Measurements from ENCODE around the gene RNASE13. TPM values are rescaled to one million over a fixed set of nuclear protein-coding genes. Genes with fewer than 3 reads are reported as not detected.

Gene RNASE13
- total RNA-seq, 1 experiment from 2014 or later: 0.15 TPM

DNA sequence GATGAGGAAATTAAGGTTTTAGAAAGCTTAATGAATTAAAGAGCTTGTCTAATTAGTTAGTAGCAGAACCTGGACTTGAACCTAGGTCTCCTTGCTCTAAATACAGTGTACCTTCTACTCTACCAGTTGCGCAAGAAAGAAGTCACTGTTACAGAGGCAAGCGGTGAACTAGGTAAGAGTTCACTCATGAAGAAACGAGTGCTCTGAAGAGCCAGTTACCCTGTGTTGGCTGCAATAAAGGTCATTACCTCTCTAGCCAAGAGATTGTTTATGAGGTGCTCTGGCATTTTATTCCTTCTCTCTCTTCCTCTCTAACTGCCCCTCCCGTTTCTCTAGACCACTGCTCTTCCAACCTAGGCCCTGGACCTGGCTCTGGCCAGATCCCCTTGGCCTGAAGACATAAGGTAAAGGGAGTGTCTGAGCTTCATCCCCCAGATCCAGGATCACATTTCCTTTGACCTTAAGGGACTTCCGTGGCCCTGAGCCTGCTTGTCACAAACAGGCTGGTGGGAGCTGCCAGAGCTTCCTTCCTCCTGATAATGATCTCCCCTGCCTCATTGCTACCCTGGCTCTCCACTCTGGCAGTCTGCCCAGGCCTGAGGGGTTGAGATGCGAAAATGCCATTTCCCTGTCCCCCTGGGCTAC is 9.5 kb upstream of the RNASE13 start:
- Histone ChIP-seq H3K27me3 (ENCODE audit: insufficient read depth, low read length) (no peaks in the 10 kb centered on the region), H3K9me2 (ENCODE audit: insufficient read depth) (no peaks in the 10 kb centered on the region), H3K27ac (ENCODE audit: low read depth, low read length) (no peak overlapping the region), H4K20me1 (ENCODE audit: insufficient read depth) (no peaks in the 10 kb centered on the region), H3K4me2 (ENCODE audit: low read length) (no peak overlapping the region), H3K79me2 (ENCODE audit: insufficient read depth, low read length) (no peaks in the 10 kb centered on the region), H3K9ac (ENCODE audit: low read length) (no peak overlapping the region), H3K9me3 (ENCODE audit: control insufficient read depth in 1 of 2, insufficient read depth in 1 of 2, low read depth in 1 of 2, low read length in 2 of 2) (no peaks in the 10 kb centered on the region), H2AFZ (ENCODE audit: low read depth, low read length, poor library complexity, severe bottlenecking) (no peak overlapping the region), H3K36me3 (ENCODE audit: control insufficient read depth in 1 of 2, insufficient read depth in 2 of 2, low read length in 2 of 2) (no peaks in the 10 kb centered on the region), H3K4me3 (replicated peaks in 1 of 2; ENCODE audit: low read depth in 1 of 2, low read length in 2 of 2) (no peak overlapping the region), H3K4me1 (ENCODE audit: control insufficient read depth in 1 of 2, insufficient read depth in 2 of 2, low read length in 2 of 2) (no peaks in the 10 kb centered on the region)
- ATAC-seq (no peak), DNase-seq (ENCODE audit: low read depth, low spot score) (no peak)
- ChIA-PET RAD21 (ENCODE audit: low non-redundant PET in 1 of 2, low total read pairs in 2 of 2, uncharacterized antibody in 2 of 2, unreplicated experiment in 2 of 2) (interaction anchor here (0.9 to 1.2 kb wide), 2 partner anchors 29 kb away, joined by 4 read pairs; no protein-coding TSS in a partner anchor), CTCF (interaction anchor here (1.2 to 5.4 kb wide), 2 partner anchors 23 to 29 kb away, joined by 3 to 148 read pairs; no protein-coding TSS in a partner anchor), POLR2A (no interaction called here)
- no TSS peak for BruUV-seq (replicated peaks)
- intact Hi-C loops (cut with micrococcal nuclease): no loop called here
- TF ChIP-seq RAD21 (IDR thresholded peaks at IDR 0.05; ENCODE audit: low read depth) (no peak), POLR2AphosphoS5 (IDR thresholded peaks at IDR 0.05; ENCODE audit: low read depth, low read length) (no peak), TCF7L2 (IDR thresholded peaks at IDR 0.05; ENCODE audit: borderline replicate concordance, extremely low read depth, insufficient read depth, insufficient read length) (no peak), EZH2 (IDR thresholded peaks at IDR 0.05) (no peak), POLR2A (IDR thresholded peaks at IDR 0.05; ENCODE audit: borderline replicate concordance, extremely low read depth, insufficient read depth, insufficient read length) (no peak), CBX3 (IDR thresholded peaks at IDR 0.05; ENCODE audit: low read depth) (no peak), ZFX (IDR thresholded peaks at IDR 0.05) (no peak), YY1 (IDR thresholded peaks at IDR 0.05; ENCODE audit: extremely low read depth, insufficient replicate concordance, low read depth, low read length) (no peak), EZH2phosphoT487 (IDR thresholded peaks at IDR 0.05; ENCODE audit: borderline replicate concordance) (no peak), JUND (IDR thresholded peaks at IDR 0.05) (no peak), SIN3A (IDR thresholded peaks at IDR 0.05; ENCODE audit: low read depth) (no peak), EGR1 (IDR thresholded peaks at IDR 0.05; ENCODE audit: low read depth) (no peak)
- TF ChIP-seq, protein P1, sequence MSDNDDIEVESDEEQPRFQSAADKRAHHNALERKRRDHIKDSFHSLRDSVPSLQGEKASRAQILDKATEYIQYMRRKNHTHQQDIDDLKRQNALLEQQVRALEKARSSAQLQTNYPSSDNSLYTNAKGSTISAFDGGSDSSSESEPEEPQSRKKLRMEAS (IDR thresholded peaks at IDR 0.05): no peak
- TF ChIP-seq, protein P2, sequence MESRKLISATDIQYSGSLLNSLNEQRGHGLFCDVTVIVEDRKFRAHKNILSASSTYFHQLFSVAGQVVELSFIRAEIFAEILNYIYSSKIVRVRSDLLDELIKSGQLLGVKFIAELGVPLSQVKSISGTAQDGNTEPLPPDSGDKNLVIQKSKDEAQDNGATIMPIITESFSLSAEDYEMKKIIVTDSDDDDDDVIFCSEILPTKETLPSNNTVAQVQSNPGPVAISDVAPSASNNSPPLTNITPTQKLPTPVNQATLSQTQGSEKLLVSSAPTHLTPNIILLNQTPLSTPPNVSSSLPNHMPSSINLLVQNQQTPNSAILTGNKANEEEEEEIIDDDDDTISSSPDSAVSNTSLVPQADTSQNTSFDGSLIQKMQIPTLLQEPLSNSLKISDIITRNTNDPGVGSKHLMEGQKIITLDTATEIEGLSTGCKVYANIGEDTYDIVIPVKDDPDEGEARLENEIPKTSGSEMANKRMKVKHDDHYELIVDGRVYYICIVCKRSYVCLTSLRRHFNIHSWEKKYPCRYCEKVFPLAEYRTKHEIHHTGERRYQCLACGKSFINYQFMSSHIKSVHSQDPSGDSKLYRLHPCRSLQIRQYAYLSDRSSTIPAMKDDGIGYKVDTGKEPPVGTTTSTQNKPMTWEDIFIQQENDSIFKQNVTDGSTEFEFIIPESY (IDR thresholded peaks at IDR 0.05; ENCODE audit: extremely low read depth, insufficient replicate concordance, low read length): no peak
- TF ChIP-seq, protein P3, sequence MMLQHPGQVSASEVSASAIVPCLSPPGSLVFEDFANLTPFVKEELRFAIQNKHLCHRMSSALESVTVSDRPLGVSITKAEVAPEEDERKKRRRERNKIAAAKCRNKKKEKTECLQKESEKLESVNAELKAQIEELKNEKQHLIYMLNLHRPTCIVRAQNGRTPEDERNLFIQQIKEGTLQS (IDR thresholded peaks at IDR 0.05): no peak
- TF ChIP-seq, protein P4, sequence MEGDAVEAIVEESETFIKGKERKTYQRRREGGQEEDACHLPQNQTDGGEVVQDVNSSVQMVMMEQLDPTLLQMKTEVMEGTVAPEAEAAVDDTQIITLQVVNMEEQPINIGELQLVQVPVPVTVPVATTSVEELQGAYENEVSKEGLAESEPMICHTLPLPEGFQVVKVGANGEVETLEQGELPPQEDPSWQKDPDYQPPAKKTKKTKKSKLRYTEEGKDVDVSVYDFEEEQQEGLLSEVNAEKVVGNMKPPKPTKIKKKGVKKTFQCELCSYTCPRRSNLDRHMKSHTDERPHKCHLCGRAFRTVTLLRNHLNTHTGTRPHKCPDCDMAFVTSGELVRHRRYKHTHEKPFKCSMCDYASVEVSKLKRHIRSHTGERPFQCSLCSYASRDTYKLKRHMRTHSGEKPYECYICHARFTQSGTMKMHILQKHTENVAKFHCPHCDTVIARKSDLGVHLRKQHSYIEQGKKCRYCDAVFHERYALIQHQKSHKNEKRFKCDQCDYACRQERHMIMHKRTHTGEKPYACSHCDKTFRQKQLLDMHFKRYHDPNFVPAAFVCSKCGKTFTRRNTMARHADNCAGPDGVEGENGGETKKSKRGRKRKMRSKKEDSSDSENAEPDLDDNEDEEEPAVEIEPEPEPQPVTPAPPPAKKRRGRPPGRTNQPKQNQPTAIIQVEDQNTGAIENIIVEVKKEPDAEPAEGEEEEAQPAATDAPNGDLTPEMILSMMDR (IDR thresholded peaks at IDR 0.05 in 2 of 3, conservative IDR thresholded peaks at IDR 0.05 in 1 of 3; ENCODE audit: borderline replicate concordance in 1 of 3, insufficient read depth in 1 of 3, low read depth in 2 of 3, low read length in 2 of 3): no peak
- TF ChIP-seq, protein P5, sequence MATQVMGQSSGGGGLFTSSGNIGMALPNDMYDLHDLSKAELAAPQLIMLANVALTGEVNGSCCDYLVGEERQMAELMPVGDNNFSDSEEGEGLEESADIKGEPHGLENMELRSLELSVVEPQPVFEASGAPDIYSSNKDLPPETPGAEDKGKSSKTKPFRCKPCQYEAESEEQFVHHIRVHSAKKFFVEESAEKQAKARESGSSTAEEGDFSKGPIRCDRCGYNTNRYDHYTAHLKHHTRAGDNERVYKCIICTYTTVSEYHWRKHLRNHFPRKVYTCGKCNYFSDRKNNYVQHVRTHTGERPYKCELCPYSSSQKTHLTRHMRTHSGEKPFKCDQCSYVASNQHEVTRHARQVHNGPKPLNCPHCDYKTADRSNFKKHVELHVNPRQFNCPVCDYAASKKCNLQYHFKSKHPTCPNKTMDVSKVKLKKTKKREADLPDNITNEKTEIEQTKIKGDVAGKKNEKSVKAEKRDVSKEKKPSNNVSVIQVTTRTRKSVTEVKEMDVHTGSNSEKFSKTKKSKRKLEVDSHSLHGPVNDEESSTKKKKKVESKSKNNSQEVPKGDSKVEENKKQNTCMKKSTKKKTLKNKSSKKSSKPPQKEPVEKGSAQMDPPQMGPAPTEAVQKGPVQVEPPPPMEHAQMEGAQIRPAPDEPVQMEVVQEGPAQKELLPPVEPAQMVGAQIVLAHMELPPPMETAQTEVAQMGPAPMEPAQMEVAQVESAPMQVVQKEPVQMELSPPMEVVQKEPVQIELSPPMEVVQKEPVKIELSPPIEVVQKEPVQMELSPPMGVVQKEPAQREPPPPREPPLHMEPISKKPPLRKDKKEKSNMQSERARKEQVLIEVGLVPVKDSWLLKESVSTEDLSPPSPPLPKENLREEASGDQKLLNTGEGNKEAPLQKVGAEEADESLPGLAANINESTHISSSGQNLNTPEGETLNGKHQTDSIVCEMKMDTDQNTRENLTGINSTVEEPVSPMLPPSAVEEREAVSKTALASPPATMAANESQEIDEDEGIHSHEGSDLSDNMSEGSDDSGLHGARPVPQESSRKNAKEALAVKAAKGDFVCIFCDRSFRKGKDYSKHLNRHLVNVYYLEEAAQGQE (IDR thresholded peaks at IDR 0.05; ENCODE audit: low read depth): no peak
